NCI-H2029 treated with DMSO at 0.1 percent for 48 hours (cell line): ENCODE data around the gene IL17F.

Experiments
- DNase-seq: peaks from one replicate; lab custom pipeline; 2025; lab: John Stamatoyannopoulos, UW

IL17F gene

DNA sequence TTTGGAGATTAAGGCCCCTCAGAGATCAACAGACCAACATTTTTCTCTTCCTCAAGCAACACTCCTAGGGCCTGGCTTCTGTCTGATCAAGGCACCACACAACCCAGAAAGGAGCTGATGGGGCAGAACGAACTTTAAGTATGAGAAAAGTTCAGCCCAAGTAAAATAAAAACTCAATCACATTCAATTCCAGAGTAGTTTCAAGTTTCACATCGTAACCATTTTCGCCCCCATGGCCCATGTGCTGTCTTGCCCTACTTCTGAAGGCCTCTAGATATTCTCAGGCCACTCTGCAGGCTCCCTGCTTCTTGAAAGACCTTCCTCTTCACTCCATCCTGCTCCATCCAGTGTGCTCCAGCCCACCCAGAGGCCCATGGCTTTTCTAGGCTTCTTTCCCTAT, 53.9 kb downstream of the IL17F start:
- no peak for DNase-seq

GRCh38 chr6:52189974-52190373, 54.3 kb downstream of the IL17F start:
- no peak for DNase-seq

DNA sequence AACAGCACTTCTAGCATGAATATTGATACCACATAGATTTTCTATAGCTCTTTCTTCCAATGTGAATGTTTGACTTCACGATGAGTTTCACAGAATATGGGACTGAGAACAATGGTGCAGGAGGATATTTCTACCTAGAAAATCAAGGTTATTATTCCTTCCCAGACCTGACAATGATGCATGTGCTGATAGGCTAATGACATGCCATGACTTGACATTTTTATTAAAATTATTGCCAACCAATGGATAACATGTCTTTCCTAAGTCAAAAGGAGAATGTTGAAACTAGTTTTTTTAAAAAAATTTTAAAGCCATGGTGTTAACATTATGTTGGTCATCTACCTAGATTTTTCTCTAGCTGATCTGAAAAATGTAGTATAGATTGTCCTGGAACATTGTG, 57.2 kb downstream of the IL17F start:
- no peak for DNase-seq
